Inferior parietal cortex (tissue), 1 donor: Measurements from ENCODE around the gene VWCE.
"Not testable (repeated sequence)": the region's sequence is repeated elsewhere in the genome, so short reads cannot be mapped to it uniquely, and the experiment has no call there.

Experiments used
- DNase-seq: peaks from one replicate; pipeline ENCODE4 v3.0.0-alpha.2; 2016; ENCODE audit errors: extremely low spot score

The VWCE gene

GRCh38 chr11:61252332-61252731 lies 42.8 kb downstream of the VWCE start:
- DNase-seq: not testable (repeated sequence)

GRCh38 chr11:61250796-61251765 lies 44.0 kb downstream of the VWCE start:
- DNase-seq: not testable (repeated sequence)

- DNase-seq: not testable (repeated sequence)
Observed at GRCh38 chr11:61249201-61249600, 45.9 kb downstream of the VWCE start.

- DNase-seq: not testable (repeated sequence)
Observed at GRCh38 chr11:61248071-61248470, 47.0 kb downstream of the VWCE start.

GRCh38 chr11:61245284-61245964 lies 49.7 kb downstream of the VWCE start:
- not testable (repeated sequence) for DNase-seq

GRCh38 chr11:61241526-61241925 lies 53.6 kb downstream of the VWCE start:
- DNase-seq: not testable (repeated sequence)

- not testable (repeated sequence) for DNase-seq
Observed at GRCh38 chr11:61240875-61241274, 54.2 kb downstream of the VWCE start, which contains the start of gene PGA5. TSS of gene PGA5 (plus strand) at chr11:61241175. CDS start at chr11:61241227, 52 bp downstream.

GRCh38 chr11:61240288-61240687 lies 54.8 kb downstream of the VWCE start:
- DNase-seq: not testable (repeated sequence)

GRCh38 chr11:61237130-61237529 lies 58.0 kb downstream of the VWCE start:
- not testable (repeated sequence) for DNase-seq

GRCh38 chr11:61232548-61233145 lies 62.5 kb downstream of the VWCE start:
- not testable (repeated sequence) for DNase-seq

- not testable (repeated sequence) for DNase-seq
Observed at GRCh38 chr11:61231585-61231984, 63.5 kb downstream of the VWCE start.

GRCh38 chr11:61231033-61231432 lies 64.1 kb downstream of the VWCE start:
- DNase-seq: not testable (repeated sequence)

GRCh38 chr11:61229458-61229857 lies 65.7 kb downstream of the VWCE start:
- DNase-seq: not testable (repeated sequence)

GRCh38 chr11:61226457-61227137 lies 68.5 kb downstream of the VWCE start:
- DNase-seq: not testable (repeated sequence)

- not testable (repeated sequence) for DNase-seq
Observed at GRCh38 chr11:61222692-61223091, 72.4 kb downstream of the VWCE start.

- not testable (repeated sequence) for DNase-seq
Observed at GRCh38 chr11:61222047-61222446, 73.1 kb downstream of the VWCE start, which contains the start of gene PGA4. TSS of gene PGA4 (plus strand) at chr11:61222347. CDS start at chr11:61222401, 54 bp downstream.

- DNase-seq: not testable (repeated sequence)
Observed at GRCh38 chr11:61219016-61219415, 76.1 kb downstream of the VWCE start.

GRCh38 chr11:61218306-61218705 lies 76.8 kb downstream of the VWCE start:
- DNase-seq: not testable (repeated sequence)

GRCh38 chr11:61213711-61214324 lies 81.3 kb downstream of the VWCE start:
- DNase-seq: not testable (repeated sequence)

GRCh38 chr11:61212202-61212601 lies 82.9 kb downstream of the VWCE start:
- DNase-seq: not testable (repeated sequence)
